Bronchial epithelial cell (primary cell): ENCODE results near the gene TXN2. TPM values are rescaled to one million over a fixed set of nuclear protein-coding genes. Genes with fewer than 3 reads are reported as not detected.
A peak's percentile ranks its signal among the peaks of the same experiment; 100 is the strongest.

Experiments used
- DNase-seq: peaks from one replicate; pipeline ENCODE4 v3.0.0-alpha.2; 2010; ENCODE audit warnings: low read depth
- FAIRE-seq: peaks from 2 replicates; lab custom pipeline; 2011; peaks lifted over from hg19 to GRCh38; lab: Jason Lieb, UNC
- H3K27me3 ChIP-seq: 2 replicates; pipeline ENCODE4 v1.5.1; 2011; ENCODE audit warnings: low read length; ENCODE audit not compliant: control insufficient read depth, insufficient read depth
- H3K36me3 ChIP-seq: 2 replicates; pipeline ENCODE4 v1.5.1; 2011; ENCODE audit warnings: low read length; ENCODE audit not compliant: control insufficient read depth, insufficient read depth
- H3K4me3 ChIP-seq: 2 replicates; pipeline ENCODE4 v1.5.1; 2011; ENCODE audit warnings: mild to moderate bottlenecking, low read depth, low read length, control low read depth
- CTCF ChIP-seq: IDR thresholded peaks from 2 replicates; pipeline ENCODE4 v1.5.1; 2011; ENCODE audit warnings: mild to moderate bottlenecking, moderate library complexity, low read length, control low read depth, inconsistent platforms; ENCODE audit not compliant: insufficient read depth, severe bottlenecking
- total RNA-seq: library from RNA; depleted of rRNA; stranded (reverse); fragments of >200 nt; gene quantifications from 2 replicates; pipeline ENCODE4 v1.2.1, GENCODE V29; 2014

Gene TXN2
- total RNA-seq, 1 donor from 2014 or later, result 17.9 TPM

- H3K36me3 ChIP-seq, result peaks cover 5% of the 10 kb centered on the region
- TF ChIP-seq CTCF, result no peak
- no peaks in the 10 kb centered on the region for H3K27me3 ChIP-seq
- FAIRE-seq (peak; percentile 52), DNase-seq (no peak)
- H3K4me3 ChIP-seq, result no peak overlapping the region
Measured at GRCh38 chr22:36469094-36469710, 12.2 kb downstream of the TXN2 start.

- no peak for TF ChIP-seq CTCF
- Histone ChIP-seq H3K4me3 (no peak overlapping the region), H3K36me3 (peaks cover 3% of the 10 kb centered on the region), H3K27me3 (no peaks in the 10 kb centered on the region)
- no peak for FAIRE-seq
- DNase-seq, result peak; percentile 86
Measured at GRCh38 chr22:36467946-36468345, 13.5 kb downstream of the TXN2 start.

- DNase-seq (no peak), FAIRE-seq (peak; percentile 28)
- Histone ChIP-seq H3K36me3 (peaks cover 2% of the 10 kb centered on the region), H3K4me3 (no peak overlapping the region), H3K27me3 (no peaks in the 10 kb centered on the region)
- no peak for TF ChIP-seq CTCF
Measured at GRCh38 chr22:36467042-36467810, 14.2 kb downstream of the TXN2 start.

- no peak overlapping the region for H3K4me3 ChIP-seq
- H3K27me3 ChIP-seq, result no peaks in the 10 kb centered on the region
- DNase-seq, result no peak
- no peak for FAIRE-seq
- no peak for TF ChIP-seq CTCF
- H3K36me3 ChIP-seq, result peaks cover 2% of the 10 kb centered on the region
Measured at GRCh38 chr22:36466258-36466657, 15.2 kb downstream of the TXN2 start.

- Histone ChIP-seq H3K27me3 (no peaks in the 10 kb centered on the region), H3K4me3 (no peak overlapping the region), H3K36me3 (peaks cover 2% of the 10 kb centered on the region)
- FAIRE-seq, result peak; percentile 72
- DNase-seq, result peak; percentile 93
- TF ChIP-seq CTCF, result no peak
Measured at GRCh38 chr22:36465232-36466021, 16.0 kb downstream of the TXN2 start.
